Measurements from ENCODE around the gene TRPV2.

TRPV2 gene

GRCh38 chr17:16407911-16408588 lies 7.3 kb upstream of the TRPV2 start:
- peak; percentile 39 for DNase-seq (ENCODE audit: low read depth)

- DNase-seq (ENCODE audit: low read depth) = no peak
Observed at GRCh38 chr17:16417399-16417798, 2.0 kb downstream of the TRPV2 start.

GRCh38 chr17:16417896-16418684 lies 2.7 kb downstream of the TRPV2 start:
- peak; percentile 41 for DNase-seq (ENCODE audit: low read depth)

- DNase-seq (ENCODE audit: low read depth) = no peak
Observed at GRCh38 chr17:16418685-16419068, 3.3 kb downstream of the TRPV2 start.

- DNase-seq (ENCODE audit: low read depth) = peak; percentile 92
Observed at GRCh38 chr17:16419074-16419928, 3.9 kb downstream of the TRPV2 start.

- DNase-seq (ENCODE audit: low read depth) = peak; percentile 76
Observed at GRCh38 chr17:16419929-16420271, 4.5 kb downstream of the TRPV2 start.

- no peak for DNase-seq (ENCODE audit: low read depth)
Observed at GRCh38 chr17:16422416-16422815, 7.0 kb downstream of the TRPV2 start.

- DNase-seq (ENCODE audit: low read depth) = no peak
Observed at GRCh38 chr17:16423226-16423872, 8.0 kb downstream of the TRPV2 start.

- DNase-seq (ENCODE audit: low read depth) = no peak
Observed at GRCh38 chr17:16425202-16425601, 9.8 kb downstream of the TRPV2 start.

GRCh38 chr17:16425698-16426659 lies 10.6 kb downstream of the TRPV2 start:
- no peak for DNase-seq (ENCODE audit: low read depth)

GRCh38 chr17:16427020-16427419 lies 11.6 kb downstream of the TRPV2 start:
- DNase-seq (ENCODE audit: low read depth) = no peak

GRCh38 chr17:16428098-16428882 lies 12.9 kb downstream of the TRPV2 start:
- DNase-seq (ENCODE audit: low read depth) = peak; percentile 69

GRCh38 chr17:16429083-16429482 lies 13.7 kb downstream of the TRPV2 start:
- DNase-seq (ENCODE audit: low read depth) = no peak

- DNase-seq (ENCODE audit: low read depth) = no peak
Observed at GRCh38 chr17:16430650-16431049, 15.3 kb downstream of the TRPV2 start.

- no peak for DNase-seq (ENCODE audit: low read depth)
Observed at GRCh38 chr17:16432017-16432416, 16.6 kb downstream of the TRPV2 start.

GRCh38 chr17:16433514-16433913 lies 18.1 kb downstream of the TRPV2 start:
- DNase-seq (ENCODE audit: low read depth) = no peak

- no peak for DNase-seq (ENCODE audit: low read depth)
Observed at GRCh38 chr17:16434662-16435061, 19.3 kb downstream of the TRPV2 start.

- DNase-seq (ENCODE audit: low read depth) = no peak
Observed at GRCh38 chr17:16435925-16436886, 20.8 kb downstream of the TRPV2 start.

GRCh38 chr17:16437083-16437482 lies 21.7 kb downstream of the TRPV2 start:
- DNase-seq (ENCODE audit: low read depth) = no peak

Measured in amniotic epithelial cell (primary cell).